ENCODE data around the gene SLC6A5.

SLC6A5 gene

DNA sequence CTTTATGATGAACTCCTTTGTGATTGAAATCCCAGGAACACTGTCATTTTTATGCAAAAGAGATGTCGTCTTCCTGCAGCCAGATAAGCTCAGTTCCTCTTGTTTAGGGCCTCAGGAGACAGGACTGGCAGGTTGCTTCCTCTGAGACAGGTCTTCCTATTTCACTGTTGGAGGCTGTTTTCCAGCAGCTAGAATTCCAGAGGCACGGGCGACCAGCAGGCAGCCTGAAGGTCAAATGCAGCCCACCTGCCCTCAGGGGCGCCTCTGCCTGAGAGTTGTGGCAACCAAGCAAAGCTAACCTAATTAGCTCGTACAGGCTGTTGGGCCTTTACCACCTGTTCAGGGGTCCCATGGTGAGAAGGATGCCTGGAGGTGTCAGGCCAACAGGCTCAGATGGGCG, 22.3 kb downstream of the SLC6A5 start:
- no peak for DNase-seq (ENCODE audit: low read depth)

DNA sequence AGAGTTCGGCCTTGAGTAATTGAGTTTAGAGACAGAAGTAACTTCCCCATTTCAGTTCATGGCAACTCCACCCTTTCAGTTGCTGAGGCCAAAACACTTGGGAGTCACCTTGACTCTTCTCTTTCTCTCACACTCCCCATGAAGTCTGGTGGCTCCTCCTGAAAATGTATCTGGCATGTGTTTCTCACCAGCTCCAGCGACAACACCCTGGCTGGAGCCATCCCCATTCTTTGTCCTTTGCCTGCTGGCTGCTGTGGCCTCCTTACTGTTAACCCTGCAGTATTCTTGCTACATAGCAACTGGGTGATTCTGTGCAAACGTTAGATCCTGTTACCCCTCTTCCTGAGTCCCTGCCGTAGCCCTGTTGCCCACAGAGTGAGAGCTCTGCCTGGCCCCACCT, 23.8 kb downstream of the SLC6A5 start:
- DNase-seq (ENCODE audit: low read depth), result no peak

DNA sequence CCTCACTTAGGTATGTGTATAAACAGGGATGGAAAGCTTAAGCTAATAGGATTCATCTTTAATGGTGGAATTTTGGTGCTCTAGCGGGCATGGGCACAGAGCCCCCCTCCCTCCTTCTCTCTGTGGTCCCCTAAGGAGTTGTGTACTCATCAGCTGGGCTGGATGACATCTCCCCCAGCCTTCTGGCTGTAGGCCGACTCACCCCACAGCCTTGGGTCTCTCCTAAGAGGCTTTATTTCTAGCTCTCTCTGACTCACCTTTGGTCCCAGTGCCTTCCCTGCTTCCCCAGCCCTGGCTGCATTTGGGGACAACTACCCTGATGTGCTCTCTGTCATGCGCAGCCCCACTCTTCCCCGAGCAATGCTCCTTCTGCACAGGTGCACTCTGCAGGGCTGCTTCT, 26.9 kb downstream of the SLC6A5 start:
- DNase-seq (ENCODE audit: low read depth), result no peak

DNA sequence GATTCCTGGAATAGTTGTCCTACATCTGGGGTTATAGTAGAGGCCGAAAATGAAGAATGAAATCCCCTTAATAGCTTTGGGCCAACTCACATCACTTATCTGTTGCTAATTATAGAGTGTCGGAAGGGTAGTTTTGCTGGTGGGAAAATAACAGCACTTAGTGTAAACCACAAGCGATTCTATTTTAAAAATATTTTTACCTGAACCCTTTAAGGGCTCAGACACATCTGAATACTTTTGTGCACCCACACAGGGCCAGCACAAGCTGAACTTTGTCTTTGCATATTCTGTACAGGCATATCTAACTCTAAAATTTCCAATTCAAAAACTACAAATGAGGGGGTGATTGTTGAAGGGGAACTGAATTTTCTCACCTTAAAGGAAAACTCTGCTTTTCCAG, 27.6 kb downstream of the SLC6A5 start:
- no peak for DNase-seq (ENCODE audit: low read depth)

DNA sequence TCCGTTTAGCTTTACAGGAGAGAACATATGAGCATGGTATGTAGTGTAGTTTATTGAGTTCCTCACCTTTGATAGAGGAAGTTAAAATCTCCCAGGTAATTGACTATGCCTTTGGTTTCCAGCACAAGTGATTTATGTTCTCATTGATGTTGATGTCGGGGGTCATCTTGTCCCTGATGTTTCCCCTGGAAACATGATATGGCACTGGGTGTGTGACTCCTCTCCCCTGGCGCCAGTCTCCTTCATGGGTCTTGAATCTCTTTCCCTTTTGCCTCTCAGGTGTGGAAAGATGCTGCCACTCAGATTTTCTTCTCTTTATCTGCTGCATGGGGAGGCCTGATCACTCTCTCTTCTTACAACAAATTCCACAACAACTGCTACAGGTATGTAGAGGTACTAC, 28.3 kb downstream of the SLC6A5 start:
- no peak for DNase-seq (ENCODE audit: low read depth)

DNA sequence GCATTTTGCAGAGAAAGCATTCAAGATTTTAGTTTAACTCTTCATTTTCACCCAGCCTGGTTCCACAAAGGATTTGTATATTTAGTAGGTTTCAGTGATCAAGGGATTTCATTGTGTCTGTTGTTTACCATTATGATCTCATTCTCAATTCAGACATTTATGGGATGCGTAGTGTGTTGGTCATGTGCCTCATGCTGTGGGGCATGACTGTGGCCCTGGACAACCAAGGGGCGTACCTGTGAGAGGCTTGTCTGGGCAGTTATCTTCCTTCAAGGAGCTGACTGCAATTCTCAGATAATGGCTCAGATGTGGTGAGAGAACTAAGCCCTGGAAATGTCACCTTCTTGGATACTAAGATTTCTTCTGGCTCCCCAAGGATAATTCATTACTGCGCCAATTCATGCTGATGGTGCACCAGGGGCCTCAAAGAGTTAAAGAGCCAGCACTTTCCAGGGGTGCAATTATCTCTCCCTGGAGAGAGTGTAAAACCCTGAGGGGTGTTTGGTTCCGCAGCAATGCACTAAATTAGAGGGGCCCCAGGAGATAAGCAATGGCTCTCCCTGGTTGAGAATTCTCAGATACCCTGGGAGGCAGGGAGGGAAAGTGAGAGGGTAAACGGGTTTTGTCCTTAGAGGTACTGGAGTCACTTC, 32.2 kb downstream of the SLC6A5 start:
- no peak for DNase-seq (ENCODE audit: low read depth)

DNA sequence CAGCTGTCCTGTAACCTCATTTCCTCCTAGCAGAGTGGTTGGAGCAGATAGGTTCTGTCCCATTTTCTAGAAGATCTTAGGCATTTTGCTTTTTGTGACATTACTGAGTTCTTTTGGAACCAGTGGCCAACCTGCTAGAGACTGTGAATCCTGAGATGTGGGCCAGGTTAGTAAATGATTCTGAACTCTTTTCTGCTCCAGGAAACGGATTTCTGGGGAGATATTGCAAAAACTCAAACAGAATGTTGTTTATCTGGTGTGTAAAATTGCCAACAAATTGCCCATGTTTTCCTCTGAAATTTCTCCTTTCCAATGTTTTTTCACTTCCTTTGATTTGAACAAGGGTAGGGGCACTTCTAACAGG, 32.7 kb downstream of the SLC6A5 start:
- no peak for DNase-seq (ENCODE audit: low read depth)

DNA sequence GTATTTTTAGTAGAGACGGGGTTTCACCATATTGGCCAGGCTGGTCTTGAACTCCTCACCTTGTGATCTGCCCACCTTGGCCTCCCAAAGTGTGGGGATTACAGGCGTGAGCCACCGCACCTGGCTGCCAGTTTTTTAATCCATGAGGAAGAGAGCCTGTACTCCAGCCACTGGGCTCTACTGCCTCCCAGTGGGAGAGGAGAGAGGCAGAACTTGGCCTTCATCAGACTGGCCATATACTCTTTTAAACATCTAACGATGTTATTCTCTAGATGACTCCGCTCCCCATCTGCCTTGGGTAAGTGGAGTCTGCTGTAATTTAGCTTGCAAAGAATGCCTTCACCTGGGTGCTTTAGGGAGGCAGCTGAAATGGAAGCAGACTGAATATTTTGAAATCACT, 34.6 kb downstream of the SLC6A5 start:
- DNase-seq (ENCODE audit: low read depth), result no peak

DNA sequence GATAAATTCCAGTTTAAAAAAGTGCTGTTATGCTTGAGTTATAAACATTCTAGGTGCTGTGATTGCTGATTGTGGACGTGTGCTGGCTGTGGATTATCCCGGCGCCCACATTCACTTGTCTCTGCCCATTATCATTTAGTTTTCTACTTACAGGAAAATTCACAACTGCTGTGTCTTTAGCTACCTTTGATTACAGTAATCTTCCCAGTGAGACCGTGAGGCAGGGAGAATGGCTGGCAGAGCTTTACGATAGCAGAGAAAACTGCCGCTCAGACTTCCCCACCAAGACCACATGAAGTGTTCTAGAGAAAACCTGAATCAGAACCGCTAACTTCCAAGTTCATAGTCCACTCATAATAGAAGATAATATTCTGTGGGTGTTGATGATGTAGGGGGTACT, 35.4 kb downstream of the SLC6A5 start:
- no peak for DNase-seq (ENCODE audit: low read depth)

DNA sequence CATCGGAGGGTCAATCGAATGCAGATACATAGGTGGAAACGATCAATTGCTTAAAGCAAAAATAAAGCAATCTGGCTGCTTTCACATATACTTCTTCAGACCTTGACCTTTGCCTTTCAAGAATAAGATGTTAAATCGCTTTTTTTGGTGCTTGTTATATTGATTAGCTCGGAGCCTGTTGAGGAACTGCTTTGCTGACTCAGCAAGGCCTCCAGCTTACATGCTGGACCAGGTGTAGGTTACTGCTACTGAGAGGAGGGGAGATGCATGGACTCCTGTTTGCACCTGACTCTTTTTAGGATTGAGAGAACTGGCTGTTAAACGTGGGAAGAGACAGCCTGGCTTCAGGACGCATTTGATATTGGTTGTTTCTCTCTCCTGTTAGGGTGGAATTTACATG, 38.7 kb downstream of the SLC6A5 start:
- no peak for DNase-seq (ENCODE audit: low read depth)

DNA sequence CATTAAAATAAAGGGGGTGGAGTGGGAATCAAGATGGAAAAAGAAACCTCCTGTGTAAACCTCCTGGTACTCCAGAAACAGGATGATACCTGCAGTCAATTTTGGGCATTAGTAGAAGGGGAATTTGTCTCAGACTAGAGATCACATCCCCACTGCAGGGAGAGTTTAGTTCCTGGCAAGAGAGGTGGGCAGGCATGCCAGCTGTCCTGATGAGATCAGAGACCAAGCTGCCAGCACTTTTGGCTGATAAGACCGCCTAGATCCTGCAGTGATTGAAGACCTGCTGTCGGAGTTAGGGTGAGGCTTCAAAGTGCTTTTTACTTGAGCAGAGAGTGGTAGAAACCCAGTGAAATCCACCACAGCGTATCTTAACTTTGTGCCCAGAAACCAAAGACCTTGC, 40.3 kb downstream of the SLC6A5 start:
- DNase-seq (ENCODE audit: low read depth), result no peak

DNA sequence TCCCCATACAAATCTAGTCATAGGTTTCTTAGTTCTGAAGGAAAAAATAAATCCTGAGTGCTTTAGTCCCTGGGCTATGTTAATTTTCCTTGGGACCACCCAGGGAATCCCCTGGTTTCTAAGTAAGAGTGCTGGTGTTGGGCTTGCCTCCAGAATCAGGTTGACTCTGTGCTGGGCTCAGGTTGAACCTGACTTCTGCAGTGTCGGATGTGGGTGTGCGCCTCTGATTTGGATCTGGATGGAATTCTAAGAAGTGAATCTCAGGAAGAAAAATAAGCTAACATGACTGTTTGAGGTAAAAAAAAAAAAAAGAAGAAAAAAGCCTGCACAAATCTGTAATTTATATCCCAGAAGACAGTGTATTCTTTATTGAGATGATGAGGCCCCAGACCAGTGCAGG, 41.0 kb downstream of the SLC6A5 start:
- DNase-seq (ENCODE audit: low read depth), result no peak

DNA sequence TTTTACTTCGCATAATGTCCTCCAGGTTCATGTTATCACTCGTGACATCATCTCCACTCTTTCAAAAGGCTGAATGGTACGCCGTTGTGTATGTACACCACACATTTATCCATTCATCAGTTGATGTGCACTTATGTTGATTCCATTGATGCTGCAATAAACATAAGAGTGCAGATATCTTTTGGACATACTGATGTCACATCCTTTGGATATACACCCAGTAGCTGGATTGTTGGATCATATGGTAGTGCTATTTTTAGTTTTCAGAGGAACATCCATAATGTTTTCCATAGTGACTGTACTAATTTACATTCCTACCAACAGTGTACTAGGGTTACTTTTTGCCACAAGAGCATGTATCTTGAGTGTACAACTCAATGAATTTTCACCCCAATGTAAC, 45.0 kb downstream of the SLC6A5 start:
- DNase-seq (ENCODE audit: low read depth), result no peak

DNA sequence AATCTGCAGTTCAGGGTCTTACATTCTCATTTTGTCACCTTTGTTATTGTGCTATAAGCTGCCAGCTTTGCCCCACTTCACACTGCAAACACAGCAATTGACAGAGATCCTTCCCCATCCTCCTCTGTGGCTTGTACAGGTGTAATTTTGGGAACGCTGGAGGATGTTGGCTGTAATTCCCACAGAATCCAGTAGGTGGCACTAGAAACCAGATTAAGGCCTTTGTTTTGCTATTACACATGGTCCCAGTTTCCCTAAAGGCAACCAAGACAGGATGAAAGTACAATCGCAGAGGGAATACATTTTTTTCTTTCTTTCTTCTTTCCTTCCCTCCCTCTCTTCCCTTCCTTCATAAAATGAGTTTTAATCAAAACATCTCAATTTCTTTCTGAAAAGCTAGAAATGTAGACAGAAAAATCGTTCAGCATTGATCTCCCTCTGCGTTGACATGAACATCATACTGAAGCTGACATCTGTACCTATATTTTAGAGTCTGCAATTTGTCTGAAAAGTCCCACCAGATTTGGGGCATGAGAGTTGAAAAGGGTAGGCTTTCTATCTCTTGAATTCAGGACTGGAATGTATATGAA, 48.7 kb downstream of the SLC6A5 start:
- DNase-seq (ENCODE audit: low read depth), result no peak

DNA sequence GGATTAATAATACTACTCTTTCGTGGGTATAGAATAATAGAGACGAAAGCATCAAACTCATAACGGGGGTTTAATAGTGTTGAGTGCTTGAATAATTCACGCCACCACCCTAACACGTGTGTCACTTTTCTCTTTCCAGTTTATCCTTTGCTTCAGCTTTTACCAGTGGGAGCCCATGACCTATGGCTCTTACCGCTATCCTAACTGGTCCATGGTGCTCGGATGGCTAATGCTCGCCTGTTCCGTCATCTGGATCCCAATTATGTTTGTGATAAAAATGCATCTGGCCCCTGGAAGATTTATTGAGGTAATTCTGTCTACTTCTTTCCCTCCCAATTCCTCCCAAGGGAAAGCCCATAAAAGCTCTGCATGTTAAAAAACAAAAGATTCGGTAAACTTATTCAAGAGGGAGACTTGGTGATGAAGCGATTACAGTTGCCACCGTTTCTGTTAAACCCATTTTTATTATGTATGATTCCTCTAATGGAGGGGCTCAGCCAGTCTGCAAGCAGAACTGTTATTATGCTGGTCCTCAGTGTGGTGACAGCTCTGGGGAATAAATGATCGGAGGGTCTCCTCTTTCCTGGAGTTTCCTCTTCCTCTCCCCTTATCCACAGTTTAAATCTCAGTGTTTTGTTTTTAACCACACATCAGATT, 52.9 kb downstream of the SLC6A5 start:
- no peak for DNase-seq (ENCODE audit: low read depth)

DNA sequence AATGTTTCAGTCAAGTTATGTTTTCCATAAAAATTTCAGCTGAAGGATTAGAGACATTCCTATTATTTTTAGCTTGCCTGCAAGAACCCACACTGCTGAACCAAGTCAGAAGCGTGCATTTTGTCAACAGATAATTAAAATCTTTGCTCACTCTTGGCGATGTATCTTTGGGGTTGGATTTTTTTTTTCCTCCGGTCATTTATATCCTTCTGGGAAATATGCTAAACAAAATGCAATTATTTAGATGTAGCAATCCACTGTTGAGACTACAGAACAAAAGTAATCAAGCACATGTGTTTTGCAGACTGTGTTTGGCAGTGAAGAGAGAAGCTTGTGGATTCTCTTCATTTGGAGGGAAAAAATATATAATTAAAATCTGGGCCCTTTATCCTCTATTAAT, 54.6 kb downstream of the SLC6A5 start:
- no peak for DNase-seq (ENCODE audit: low read depth)

DNA sequence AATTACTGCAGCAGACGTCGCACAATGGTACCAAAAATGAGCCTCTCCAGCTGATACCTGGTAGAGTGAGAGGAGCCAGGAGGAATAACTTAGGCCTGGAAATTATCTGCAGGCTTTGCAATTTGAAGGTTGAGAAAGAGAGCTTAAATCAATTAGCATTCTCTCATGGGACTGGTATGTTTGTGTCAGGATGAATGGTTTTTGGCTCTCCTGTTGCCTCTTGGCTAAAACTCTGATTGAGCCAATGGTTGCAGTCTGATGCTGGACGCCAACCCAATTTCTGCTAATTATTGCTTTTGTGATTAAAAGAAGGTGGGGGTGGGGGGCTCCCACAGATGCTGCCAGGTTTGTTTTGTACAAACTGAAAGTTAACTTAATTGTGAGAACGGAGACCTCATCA, 57.5 kb downstream of the SLC6A5 start:
- no peak for DNase-seq (ENCODE audit: low read depth)

DNA sequence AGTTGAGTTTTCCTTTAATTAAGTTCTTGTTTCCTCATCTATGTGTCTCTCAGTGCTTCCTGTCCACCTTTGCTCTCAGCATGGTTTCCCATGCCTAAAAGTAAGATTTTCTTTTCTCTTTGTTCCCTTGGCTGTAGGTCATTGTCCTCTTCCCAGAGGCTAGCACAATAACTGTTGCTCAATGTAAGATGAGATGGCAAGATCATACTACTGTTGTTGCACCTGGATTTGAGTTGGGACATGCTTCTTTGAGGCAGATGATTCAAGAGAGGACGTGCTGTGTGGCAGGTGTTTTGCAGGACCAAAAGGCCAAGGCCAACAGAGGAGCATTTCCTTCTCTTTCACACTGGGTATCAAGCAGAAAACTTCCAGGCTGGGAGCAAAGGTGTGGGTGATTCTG, 58.7 kb downstream of the SLC6A5 start:
- DNase-seq (ENCODE audit: low read depth), result no peak

DNA sequence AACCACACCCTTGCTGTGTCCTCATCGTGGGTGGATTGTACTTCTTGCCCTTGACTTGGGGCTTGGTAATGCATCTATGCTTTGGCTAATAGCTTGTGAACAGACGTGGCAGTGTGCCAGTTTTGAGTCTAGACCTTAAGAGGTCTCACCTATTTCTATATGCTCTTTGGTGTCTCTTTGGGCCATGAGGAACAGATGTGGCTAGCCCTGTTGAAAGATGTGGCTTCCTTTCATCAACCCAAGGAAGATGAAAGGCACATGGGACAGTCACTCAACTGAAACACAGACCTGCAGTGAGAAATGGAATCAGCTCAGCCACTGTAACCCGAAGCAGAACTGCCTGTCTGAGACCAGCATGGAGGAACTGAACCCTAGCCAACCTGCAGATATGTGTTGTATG, 62.0 kb downstream of the SLC6A5 start:
- no peak for DNase-seq (ENCODE audit: low read depth)

DNA sequence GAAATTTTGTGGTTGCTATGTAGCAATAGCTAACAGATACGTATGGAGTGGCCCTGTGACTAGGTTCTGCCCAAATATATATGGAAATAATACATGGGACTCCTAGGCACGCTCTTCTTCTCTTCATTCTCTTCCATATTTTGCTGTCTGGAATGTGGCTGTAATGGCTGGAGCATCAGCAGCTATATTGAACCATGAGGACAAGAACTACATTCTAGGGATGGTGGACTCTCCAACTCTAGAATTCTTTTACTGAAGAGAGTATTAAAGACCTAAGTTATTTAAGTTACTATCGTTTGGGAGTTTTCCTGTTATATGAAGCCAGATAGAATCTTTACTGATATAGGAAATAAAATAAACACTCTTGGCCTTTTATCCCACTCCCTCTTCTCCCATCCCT, 62.4 kb downstream of the SLC6A5 start:
- DNase-seq (ENCODE audit: low read depth), result no peak

DNA sequence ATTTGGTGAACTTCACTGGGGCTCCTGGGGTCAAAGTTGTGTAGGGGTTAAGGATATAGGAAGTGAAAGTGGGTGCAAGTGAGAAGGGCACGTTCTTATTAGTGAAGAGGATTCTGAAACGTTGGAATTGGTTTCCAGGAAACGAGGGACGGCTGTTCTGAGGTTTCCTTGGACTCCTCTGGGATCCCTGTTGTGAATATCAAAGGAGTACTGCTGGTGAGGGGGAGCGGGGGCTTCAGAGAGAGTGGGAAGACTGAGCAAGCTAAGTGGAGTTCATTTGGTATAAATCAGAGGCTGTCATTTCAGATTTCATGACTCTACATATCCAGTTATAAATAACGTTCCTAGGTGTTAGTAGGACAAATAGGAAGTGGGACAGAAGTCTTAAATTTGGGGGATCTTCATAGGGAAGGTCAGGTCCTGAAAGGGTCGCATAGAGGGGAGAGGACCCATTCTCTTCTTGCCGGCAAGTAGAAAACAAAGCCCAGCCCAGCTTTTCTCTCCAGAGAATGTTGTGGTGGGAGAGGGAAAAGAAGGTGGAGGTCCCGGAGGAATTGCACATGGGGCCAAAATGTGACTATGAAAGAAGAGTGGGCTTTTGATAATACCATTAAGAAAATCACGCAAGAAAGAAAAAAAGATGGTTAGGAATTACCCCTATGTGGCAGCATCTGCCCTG, 68.9 kb downstream of the SLC6A5 start:
- no peak for DNase-seq (ENCODE audit: low read depth)

DNA sequence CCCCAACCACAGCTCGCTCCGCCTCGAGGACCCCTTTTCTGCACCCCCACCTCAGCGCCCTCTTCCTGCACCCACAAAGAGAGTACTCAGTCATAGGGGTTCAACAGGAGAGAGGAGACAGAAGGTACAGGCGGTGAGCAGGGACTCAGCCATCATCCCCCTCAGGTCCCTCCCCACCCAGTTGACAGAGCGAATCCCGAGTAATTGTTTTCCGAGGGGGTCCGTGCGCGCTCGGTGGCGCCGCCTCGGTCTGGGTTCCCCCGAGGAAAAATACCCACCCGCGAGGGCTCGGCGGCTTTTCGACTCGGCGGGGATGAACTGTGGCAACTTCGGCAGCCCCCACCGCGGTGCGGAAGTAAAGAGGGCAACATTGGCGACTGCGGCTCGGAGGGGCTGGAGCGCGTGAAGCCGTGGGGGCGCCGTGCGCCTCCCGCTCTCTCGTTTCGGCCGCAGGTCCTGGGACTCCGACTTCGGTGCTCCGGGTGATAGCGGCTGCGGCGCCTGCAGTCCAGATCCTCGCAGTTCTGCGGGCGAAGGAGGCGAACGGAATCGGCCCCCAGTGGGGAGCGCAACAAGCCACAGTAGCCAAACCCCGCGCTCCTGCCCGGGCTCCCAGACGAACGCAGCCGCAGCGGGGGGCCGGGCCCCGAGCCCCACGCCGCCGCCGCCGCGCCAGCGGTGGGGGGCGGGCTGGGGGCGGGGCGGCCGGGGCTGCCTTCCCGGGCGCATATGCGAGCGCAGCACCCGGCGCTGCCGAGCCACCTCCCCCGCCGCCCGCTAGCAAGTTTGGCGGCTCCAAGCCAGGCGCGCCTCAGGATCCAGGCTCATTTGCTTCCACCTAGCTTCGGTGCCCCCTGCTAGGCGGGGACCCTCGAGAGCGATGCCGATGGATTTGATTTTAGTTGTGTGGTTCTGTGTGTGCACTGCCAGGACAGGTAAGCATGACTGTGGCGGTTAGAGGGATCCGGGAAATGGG, 69.7 kb downstream of the SLC6A5 start, which contains the start of gene NELL1:
Gene NELL1, plus strand, starts transcription at position 743 of the 976 bp plus-strand sequence.
- no peak for DNase-seq (ENCODE audit: low read depth)

All from activated T-cell treated with anti-CD3 and anti-CD28 coated beads for 48 hours (primary cell).